ENCODE results near the gene DEPDC1B.

GRCh38 chr5:60685700-60686099 is 14.3 kb downstream of the DEPDC1B start:
- TF ChIP-seq CTCF (IDR thresholded peaks at IDR 0.05) (no peak), POLR2AphosphoS5 (IDR thresholded peaks at IDR 0.05) (no peak)
